ENCODE results near the gene DNAH17.

GRCh38 chr17:78438271-78438691 is 138.9 kb downstream of the DNAH17 start:
- TF ChIP-seq EZH2 (IDR thresholded peaks at IDR 0.05), result no peak
- TF ChIP-seq CTCF (IDR thresholded peaks at IDR 0.05 in 2 of 3, conservative IDR thresholded peaks at IDR 0.05 in 1 of 3; ENCODE audit: borderline replicate concordance in 1 of 3, insufficient read depth in 1 of 3, low read depth in 2 of 3, low read length in 2 of 3), result no peak
- no peak for TF ChIP-seq POLR2A (IDR thresholded peaks at IDR 0.05; ENCODE audit: borderline replicate concordance, extremely low read depth, insufficient read depth, insufficient read length)
- TF ChIP-seq POLR2AphosphoS5 (IDR thresholded peaks at IDR 0.05; ENCODE audit: low read depth, low read length), result no peak
- TF ChIP-seq CEBPB (IDR thresholded peaks at IDR 0.05; ENCODE audit: low read depth), result no peak
- no peak for TF ChIP-seq SP1 (IDR thresholded peaks at IDR 0.05; ENCODE audit: low read depth)

Data from HCT116 (cell line).